Trophoblast cell (in vitro differentiated cells and primary cell): ENCODE measurements around the gene PTPN3.

Source experiments
- DNase-seq, 2 donors: peaks; one replicate each; pipeline ENCODE4 v3.0.0-alpha.2; 2016
- H2AFZ ChIP-seq: 2 replicates; pipeline ENCODE4 v1.6.1; 2013; ENCODE audit warnings: low read length, moderate library complexity, mild to moderate bottlenecking; ENCODE audit not compliant: insufficient read depth, poor library complexity
- H2AK5ac ChIP-seq: 2 replicates; pipeline ENCODE4 v1.6.1; 2013; ENCODE audit warnings: mild to moderate bottlenecking, low read length
- H2BK120ac ChIP-seq: 2 replicates; pipeline ENCODE4 v1.6.1; 2013; ENCODE audit warnings: low read length, mild to moderate bottlenecking, moderate library complexity; ENCODE audit not compliant: insufficient read depth, poor library complexity
- H2BK12ac ChIP-seq: 2 replicates; pipeline ENCODE4 v1.6.1; 2013; ENCODE audit warnings: mild to moderate bottlenecking, low read length, moderate library complexity
- H2BK5ac ChIP-seq: 2 replicates; pipeline ENCODE4 v1.6.1; 2013; ENCODE audit warnings: low read length, low read depth, moderate library complexity, mild to moderate bottlenecking; ENCODE audit not compliant: poor library complexity
- H3K14ac ChIP-seq: 2 replicates; pipeline ENCODE4 v1.6.1; 2013; ENCODE audit warnings: mild to moderate bottlenecking, low read length
- H3K18ac ChIP-seq: 2 replicates; pipeline ENCODE4 v1.6.1; 2013; ENCODE audit warnings: mild to moderate bottlenecking, low read length
- H3K23ac ChIP-seq: 2 replicates; pipeline ENCODE4 v1.6.1; 2013; ENCODE audit warnings: low read length
- H3K27ac ChIP-seq: 2 replicates; pipeline ENCODE4 v1.5.1; 2013; ENCODE audit warnings: low read depth, mild to moderate bottlenecking, inconsistent platforms, low read length, moderate library complexity
- H3K27me3 ChIP-seq: 2 replicates; pipeline ENCODE4 v1.6.1; 2013; ENCODE audit warnings: inconsistent platforms, mild to moderate bottlenecking, low read length, moderate library complexity; ENCODE audit not compliant: insufficient read depth
- H3K36me3 ChIP-seq, 2 experiments: 1 replicate in 1 of 2; 2 replicates in 1 of 2; pipeline ENCODE4 v1.6.1; 2013; ENCODE audit warnings: low read length in 2 of 2, mild to moderate bottlenecking in 2 of 2, moderate library complexity in 1 of 2; ENCODE audit not compliant: insufficient read depth in 2 of 2, control insufficient read depth in 1 of 2
- H3K4ac ChIP-seq: 2 replicates; pipeline ENCODE4 v1.6.1; 2013; ENCODE audit warnings: low read depth, mild to moderate bottlenecking, low read length, moderate library complexity
- H3K4me1 ChIP-seq, 2 experiments: 1 replicate in 1 of 2; 2 replicates in 1 of 2; pipeline ENCODE4 v1.6.1; 2013; ENCODE audit warnings: low read length in 2 of 2, mild to moderate bottlenecking in 2 of 2, moderate library complexity in 1 of 2; ENCODE audit not compliant: insufficient read depth in 2 of 2, control insufficient read depth in 1 of 2
- H3K4me2 ChIP-seq: 2 replicates; pipeline ENCODE4 v1.6.1; 2013; ENCODE audit warnings: inconsistent platforms, mild to moderate bottlenecking, low read length, moderate library complexity
- H3K4me3 ChIP-seq: 2 replicates; pipeline ENCODE4 v1.5.1; 2013; ENCODE audit warnings: mild to moderate bottlenecking, low read depth, low read length, inconsistent platforms
- H3K79me1 ChIP-seq: one replicate; pipeline ENCODE4 v1.6.1; 2013; ENCODE audit warnings: low read length
- H3K79me2 ChIP-seq: 2 replicates; pipeline ENCODE4 v1.6.1; 2013; ENCODE audit warnings: low read length, mild to moderate bottlenecking; ENCODE audit not compliant: control insufficient read depth, insufficient read depth, poor library complexity
- H3K9ac ChIP-seq: 2 replicates; pipeline ENCODE4 v1.6.1; 2013; ENCODE audit warnings: mild to moderate bottlenecking, low read length
- H3K9me3 ChIP-seq: 2 replicates; pipeline ENCODE4 v1.6.1; 2013; ENCODE audit warnings: low read depth, mild to moderate bottlenecking, control low read depth, inconsistent platforms, low read length; ENCODE audit not compliant: insufficient read depth
- H4K12ac ChIP-seq: 2 replicates; pipeline ENCODE4 v1.6.1; 2013; ENCODE audit warnings: low read depth, mild to moderate bottlenecking, low read length, moderate library complexity
- H4K8ac ChIP-seq: 2 replicates; pipeline ENCODE4 v1.6.1; 2013; ENCODE audit warnings: low read depth, mild to moderate bottlenecking, low read length, moderate library complexity
- H4K91ac ChIP-seq: one replicate; pipeline ENCODE4 v1.6.1; 2013; ENCODE audit warnings: low read depth, mild to moderate bottlenecking, low read length, moderate library complexity
- WGBS: extraction: QIAGEN DNeasy Blood & Tissue Kit; methylation state at CpG from one replicate; pipeline ENCODE4 v1.1.7; 2013; ENCODE audit warnings: missing lambda C conversion rate; ENCODE audit not compliant: insufficient read length, insufficient coverage; ENCODE audit errors: extremely low coverage; 5-methylcytosine and 5-hydroxymethylcytosine counted together

Gene PTPN3

GRCh38 chr9:109414125-109414785 is 83.9 kb downstream of the PTPN3 start:
- Histone ChIP-seq H3K23ac (no peak overlapping the region), H3K4me2 (no peak overlapping the region), H3K4ac (no peak overlapping the region), H3K4me3 (no peak overlapping the region), H4K12ac (no peak overlapping the region), H3K9me3 (peaks cover 2% of the 10 kb centered on the region), H2BK120ac (no peak overlapping the region), H3K36me3 (peaks cover 0 to 2% of the 10 kb centered on the region in 2 experiments), H3K18ac (no peak overlapping the region), H4K8ac (no peak overlapping the region), H3K27ac (no peak overlapping the region), H3K14ac (no peak overlapping the region), H2AK5ac (no peak overlapping the region), H2AFZ (no peak overlapping the region), H3K4me1 (no peaks in the 10 kb centered on the region), H3K9ac (no peak overlapping the region), H3K27me3 (no peaks in the 10 kb centered on the region), H2BK12ac (no peak overlapping the region), H2BK5ac (no peak overlapping the region), H3K79me1 (no peaks in the 10 kb centered on the region), H4K91ac (no peak overlapping the region), H3K79me2 (no peaks in the 10 kb centered on the region)
- DNase-seq: peak; percentile 20 to 42
- WGBS: no CpG with 5 or more reads among the region's 7 CpGs

DNA sequence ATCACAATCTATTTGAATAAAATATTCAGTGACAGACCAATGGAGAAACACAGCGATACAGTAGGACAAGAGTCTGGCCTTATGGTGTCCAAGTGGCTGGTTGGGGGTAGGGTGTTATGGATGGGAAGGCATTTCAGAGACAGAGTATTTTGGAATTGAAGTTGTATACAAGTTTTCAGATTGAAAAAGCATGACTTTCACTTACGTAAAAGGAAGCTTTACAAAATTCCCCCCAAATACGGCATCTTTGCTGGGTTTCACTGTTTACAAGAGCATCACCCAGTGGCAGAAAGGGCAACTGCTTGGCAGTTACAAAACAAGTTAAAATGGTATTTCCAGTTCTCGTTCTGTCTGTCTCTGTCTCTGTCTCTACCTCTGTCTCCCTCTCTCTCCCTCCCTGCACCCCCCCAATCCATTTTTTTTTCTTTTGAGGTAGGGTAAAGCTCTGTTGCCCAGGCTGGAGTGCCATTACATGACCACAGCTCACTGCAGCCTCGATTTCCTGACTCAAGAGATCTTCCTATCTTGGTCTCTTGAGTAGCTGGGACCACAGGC is 86.2 kb downstream of the PTPN3 start:
- Histone ChIP-seq H2BK120ac (no peak overlapping the region), H3K36me3 (no peaks in the 10 kb centered on the region), H3K79me1 (no peaks in the 10 kb centered on the region), H3K14ac (no peak overlapping the region), H3K4ac (no peak overlapping the region), H3K4me2 (no peak overlapping the region), H3K9me3 (peaks cover 2% of the 10 kb centered on the region), H2AFZ (no peak overlapping the region), H4K12ac (no peak overlapping the region), H3K9ac (no peak overlapping the region), H2BK12ac (no peak overlapping the region), H2AK5ac (no peak overlapping the region), H3K27me3 (no peaks in the 10 kb centered on the region), H3K27ac (no peak overlapping the region), H2BK5ac (no peak overlapping the region), H3K4me3 (no peak overlapping the region), H3K18ac (no peak overlapping the region), H4K91ac (no peak overlapping the region), H3K79me2 (no peaks in the 10 kb centered on the region), H3K23ac (no peak overlapping the region), H4K8ac (no peak overlapping the region), H3K4me1 (no peaks in the 10 kb centered on the region)
- peak in 1 of 2 donors; percentile 10 for DNase-seq
- no CpG with 5 or more reads among the region's 5 CpGs for WGBS

DNA sequence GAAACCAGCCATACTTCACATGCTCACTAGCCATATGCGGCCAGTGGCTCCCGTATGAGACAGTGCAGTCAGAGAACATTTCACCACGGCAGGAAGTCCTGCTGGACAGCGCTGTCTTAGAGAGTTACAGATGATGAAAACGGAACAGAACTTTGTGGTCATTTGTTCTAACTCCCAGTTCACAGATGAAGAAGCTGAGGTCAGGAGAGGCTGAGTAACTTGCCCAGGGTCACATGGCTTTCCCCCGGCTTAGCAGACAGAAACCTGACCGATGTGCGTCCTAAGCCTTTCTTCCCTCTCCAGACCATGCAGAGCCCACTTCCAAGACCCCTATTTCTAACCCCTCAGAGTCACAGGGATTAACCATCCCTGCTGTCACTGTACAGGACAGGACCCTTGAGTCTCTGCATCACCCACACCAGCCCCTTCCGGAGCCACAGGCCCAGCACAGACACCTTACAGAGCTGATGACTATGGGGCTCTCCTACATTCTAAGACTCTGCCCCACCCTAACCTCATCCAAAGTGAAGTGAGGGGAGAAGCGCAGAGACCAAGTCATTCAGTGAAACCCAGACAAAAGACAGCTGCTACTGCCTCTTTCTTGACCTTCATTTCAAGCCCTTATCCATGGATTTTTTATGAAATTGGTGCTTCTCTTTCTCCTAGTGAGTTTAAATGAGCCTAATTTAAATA is 86.9 kb downstream of the PTPN3 start:
- Histone ChIP-seq H2AK5ac (no peak overlapping the region), H4K8ac (no peak overlapping the region), H3K4me3 (no peak overlapping the region), H3K23ac (no peak overlapping the region), H3K14ac (no peak overlapping the region), H3K79me2 (no peaks in the 10 kb centered on the region), H3K18ac (no peak overlapping the region), H2BK12ac (no peak overlapping the region), H2AFZ (no peak overlapping the region), H2BK120ac (no peak overlapping the region), H3K4me2 (no peak overlapping the region), H3K27me3 (no peaks in the 10 kb centered on the region), H3K4ac (no peak overlapping the region), H3K4me1 (no peaks in the 10 kb centered on the region), H4K12ac (no peak overlapping the region), H3K9ac (no peak overlapping the region), H3K79me1 (no peaks in the 10 kb centered on the region), H3K9me3 (peaks cover 2% of the 10 kb centered on the region), H3K27ac (no peak overlapping the region), H2BK5ac (no peak overlapping the region), H3K36me3 (no peaks in the 10 kb centered on the region), H4K91ac (no peak overlapping the region)
- no peak for DNase-seq
- no CpG with 5 or more reads among the region's 10 CpGs for WGBS

GRCh38 chr9:109409773-109410397 is 88.2 kb downstream of the PTPN3 start:
- no peaks in the 10 kb centered on the region for H3K4me1 ChIP-seq

More at GRCh38 chr9:109409773-109410397, 88.2 kb downstream of the PTPN3 start:
- no peak overlapping the region for H4K12ac ChIP-seq
- no peak overlapping the region for H2AK5ac ChIP-seq
- no peak overlapping the region for H3K4ac ChIP-seq
- H3K9me3 ChIP-seq: peaks cover 2% of the 10 kb centered on the region
- no peak overlapping the region for H3K27ac ChIP-seq
- no peak overlapping the region for H3K14ac ChIP-seq
- H3K4me3 ChIP-seq: no peak overlapping the region
- H3K4me2 ChIP-seq: no peak overlapping the region
- DNase-seq: no peak
- H2BK5ac ChIP-seq: no peak overlapping the region
- no peak overlapping the region for H4K91ac ChIP-seq
- H3K27me3 ChIP-seq: no peaks in the 10 kb centered on the region
- no peak overlapping the region for H3K18ac ChIP-seq
- H3K36me3 ChIP-seq: no peaks in the 10 kb centered on the region
- no peak overlapping the region for H3K23ac ChIP-seq
- H4K8ac ChIP-seq: no peak overlapping the region
- H3K9ac ChIP-seq: no peak overlapping the region
- H2BK120ac ChIP-seq: no peak overlapping the region
- WGBS: no CpG with 5 or more reads among the region's 12 CpGs
- H2AFZ ChIP-seq: no peak overlapping the region
- H2BK12ac ChIP-seq: no peak overlapping the region
- no peaks in the 10 kb centered on the region for H3K79me2 ChIP-seq
- H3K79me1 ChIP-seq: no peaks in the 10 kb centered on the region
